Mucosa of descending colon (tissue), 3 donors: ENCODE data around the gene ASZ1. TPM values are rescaled to one million over a fixed set of nuclear protein-coding genes. Genes with fewer than 3 reads are reported as not detected.
"Not testable (repeated sequence)": the region's sequence is repeated elsewhere in the genome, so short reads cannot be mapped to it uniquely, and the experiment has no call there.

ENCODE experiments used
- ATAC-seq: fragments of 200-7000 bp; cut with Tn5 transposase; one replicate; pipeline ENCODE4 v1.9.1; 2020; ENCODE audit warnings: mild to moderate bottlenecking, moderate library complexity
- DNase-seq, 3 donors: peaks; one replicate each; pipeline ENCODE4 v3.0.0-alpha.2; 2020
- H3K36me3 ChIP-seq: fragments of 200-600 bp; one replicate; pipeline ENCODE4 v1.8.0; 2021; ENCODE audit warnings: low read depth, mild to moderate bottlenecking
- H3K4me1 ChIP-seq: fragments of 200-600 bp; one replicate; pipeline ENCODE4 v1.8.0; 2021; ENCODE audit warnings: low read depth, mild to moderate bottlenecking
- H3K4me3 ChIP-seq: fragments of 200-600 bp; one replicate; pipeline ENCODE4 v1.8.0; 2021; ENCODE audit warnings: mild to moderate bottlenecking
- H3K9me3 ChIP-seq: fragments of 200-600 bp; one replicate; pipeline ENCODE4 v1.8.0; 2021; ENCODE audit warnings: mild to moderate bottlenecking
- CTCF ChIP-seq: fragments of 200-600 bp; IDR thresholded peaks from one replicate; pipeline ENCODE4 v1.8.0; 2022; ENCODE audit warnings: antibody characterized with exemption, mild to moderate bottlenecking
- intact Hi-C, 2 donors: fragments of 100-400 bp; cut with DNase I in 1 of 2; cut with micrococcal nuclease in 1 of 2; formaldehyde crosslinking; loops; one replicate each; pipeline versions ENCODE4 v1.11.0 to v1.11.1; 2022; cut with DNase I, micrococcal nuclease
- long read RNA-seq, 2 donors: library from polyadenylated mRNA; unstranded; transcript quantifications; one replicate each; pipeline ENCODE4 v2.0.0, GENCODE V29; 2019 to 2021
- total RNA-seq, 3 donors: library from RNA; stranded (reverse); fragmentation: NEBNext Ultra II Directional in 2 of 3; extraction: Animal tissue kit (Norgen Biotek cat#: 25700) in 2 of 3; gene quantifications; one replicate each; pipeline versions ENCODE4 v1.2.1 to v1.2.4, GENCODE V29; 2021 to 2023
- donor health status: DM: no; HTN: no; CAD: no; lungs with moderate emphysema.
- donor health status: DM: no; HTN: no; CAD: no.
- donor health status: DM: no; HTN: yes; CAD: no.

Gene ASZ1
- not detected for total RNA-seq
- long read RNA-seq, donor 1: 0 reads
- long read RNA-seq, donor 2: 0 reads

GRCh38 chr7:117427258-117427701 lies at the start of gene ASZ1:
ASZ1 (minus strand) TSS chr7:117427493; CDS start chr7:117427460, 33 bp downstream.
- intact Hi-C loops: no loop called here
- ATAC-seq (no peak), DNase-seq (peak in 1 of 3 donors; percentile 32)

GRCh38 chr7:117476557-117477215 lies 49.4 kb upstream of the ASZ1 start:
- Histone ChIP-seq H3K4me3 (no peak overlapping the region), H3K4me1 (no peaks in the 10 kb centered on the region), H3K9me3 (no peaks in the 10 kb centered on the region), H3K36me3 (no peaks in the 10 kb centered on the region)
- ATAC-seq (no peak), DNase-seq (no peak)
- TF ChIP-seq CTCF: no peak
- intact Hi-C loops: no loop called here

More at GRCh38 chr7:117427258-117427701, at the start of gene ASZ1:
- no peaks in the 10 kb centered on the region for H3K36me3 ChIP-seq
- H3K4me3 ChIP-seq: no peak within 1 kb of the TSS
- H3K9me3 ChIP-seq: no peaks in the 10 kb centered on the region
- no peaks in the 10 kb centered on the region for H3K4me1 ChIP-seq
- no peak for TF ChIP-seq CTCF

- Histone ChIP-seq H3K36me3 (no peaks in the 10 kb centered on the region), H3K4me1 (no peaks in the 10 kb centered on the region), H3K9me3 (no peaks in the 10 kb centered on the region), H3K4me3 (no peak overlapping the region)
- intact Hi-C loops: no loop called here
- ATAC-seq (peak; percentile 32), DNase-seq (no peak)
- no peak for TF ChIP-seq CTCF
Measured at GRCh38 chr7:117472335-117472734, 45.0 kb upstream of the ASZ1 start.

GRCh38 chr7:117470777-117471176 lies 43.5 kb upstream of the ASZ1 start:
- TF ChIP-seq CTCF: no peak
- Histone ChIP-seq H3K4me3 (no peak overlapping the region), H3K36me3 (no peaks in the 10 kb centered on the region), H3K9me3 (no peaks in the 10 kb centered on the region), H3K4me1 (no peaks in the 10 kb centered on the region)
- DNase-seq (peak in 2 of 3 donors; percentile 23 to 33), ATAC-seq (peak; percentile 41)
- intact Hi-C loops: no loop called here

GRCh38 chr7:117468174-117468573 lies 40.9 kb upstream of the ASZ1 start:
- no peak for DNase-seq
- intact Hi-C loops: no loop called here
- H3K4me3 ChIP-seq: no peak overlapping the region
- H3K4me1 ChIP-seq: no peaks in the 10 kb centered on the region
- ATAC-seq: no peak
- no peaks in the 10 kb centered on the region for H3K36me3 ChIP-seq
- TF ChIP-seq CTCF: no peak
- H3K9me3 ChIP-seq: no peaks in the 10 kb centered on the region

- H3K36me3 ChIP-seq, H3K9me3 ChIP-seq, H3K4me1 ChIP-seq, DNase-seq, intact Hi-C loops, ATAC-seq, H3K4me3 ChIP-seq: not testable (repeated sequence)
Measured at GRCh38 chr7:117460815-117461214, 33.5 kb upstream of the ASZ1 start.
